ENCODE measurements around the gene PKN1.
A peak's percentile ranks its signal among the peaks of the same experiment; 100 is the strongest.
"Not testable (repeated sequence)": the region's sequence is repeated elsewhere in the genome, so short reads cannot be mapped to it uniquely, and the experiment has no call there.

Gene PKN1

DNA sequence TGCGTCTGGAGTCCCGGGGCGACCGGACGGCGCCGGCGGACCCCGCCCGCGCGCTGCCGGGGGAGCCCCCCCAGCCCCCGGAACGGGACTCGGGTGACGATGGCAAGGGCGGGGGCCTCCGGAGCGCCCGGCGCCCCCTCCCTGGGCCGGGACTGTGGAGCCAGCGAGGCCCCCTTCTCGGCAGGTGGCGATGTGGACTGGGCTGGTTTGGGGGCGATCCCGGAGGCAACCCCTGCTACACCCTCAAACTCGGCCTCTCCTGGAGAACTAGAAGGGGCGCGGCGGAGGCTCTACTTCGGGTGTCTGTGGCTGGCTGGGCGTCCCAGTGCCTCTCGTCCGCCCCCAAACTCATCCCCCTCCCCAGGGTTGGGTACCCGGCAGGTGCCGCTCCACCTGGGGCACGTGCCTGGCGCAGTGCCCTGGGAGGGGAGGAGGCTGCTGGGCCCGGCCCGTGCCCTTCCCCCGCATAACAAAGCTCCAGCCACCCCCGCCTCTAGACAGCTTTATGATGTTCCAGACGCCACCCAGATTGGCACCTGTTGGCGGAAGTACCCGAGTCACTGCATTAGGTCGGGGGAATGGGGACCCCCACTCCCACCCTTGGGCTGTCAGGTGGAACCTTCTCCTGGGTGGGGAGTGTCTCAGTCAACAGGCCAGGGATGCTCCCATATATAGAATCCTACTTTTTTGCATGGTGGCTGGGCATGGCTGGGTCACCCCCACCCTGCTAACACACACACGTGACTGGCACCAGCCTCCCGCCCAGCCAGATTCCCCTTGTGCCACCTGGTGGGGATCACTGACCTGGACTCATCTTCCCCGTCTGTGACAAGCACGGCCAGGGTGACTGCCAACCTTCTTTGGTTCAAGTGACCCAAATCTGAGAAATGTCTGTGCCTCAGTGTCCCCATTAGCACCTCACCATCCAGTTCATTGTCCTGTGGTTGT, 722 bp downstream of the PKN1 start:
- DNase-seq, result peak; percentile 74

DNA sequence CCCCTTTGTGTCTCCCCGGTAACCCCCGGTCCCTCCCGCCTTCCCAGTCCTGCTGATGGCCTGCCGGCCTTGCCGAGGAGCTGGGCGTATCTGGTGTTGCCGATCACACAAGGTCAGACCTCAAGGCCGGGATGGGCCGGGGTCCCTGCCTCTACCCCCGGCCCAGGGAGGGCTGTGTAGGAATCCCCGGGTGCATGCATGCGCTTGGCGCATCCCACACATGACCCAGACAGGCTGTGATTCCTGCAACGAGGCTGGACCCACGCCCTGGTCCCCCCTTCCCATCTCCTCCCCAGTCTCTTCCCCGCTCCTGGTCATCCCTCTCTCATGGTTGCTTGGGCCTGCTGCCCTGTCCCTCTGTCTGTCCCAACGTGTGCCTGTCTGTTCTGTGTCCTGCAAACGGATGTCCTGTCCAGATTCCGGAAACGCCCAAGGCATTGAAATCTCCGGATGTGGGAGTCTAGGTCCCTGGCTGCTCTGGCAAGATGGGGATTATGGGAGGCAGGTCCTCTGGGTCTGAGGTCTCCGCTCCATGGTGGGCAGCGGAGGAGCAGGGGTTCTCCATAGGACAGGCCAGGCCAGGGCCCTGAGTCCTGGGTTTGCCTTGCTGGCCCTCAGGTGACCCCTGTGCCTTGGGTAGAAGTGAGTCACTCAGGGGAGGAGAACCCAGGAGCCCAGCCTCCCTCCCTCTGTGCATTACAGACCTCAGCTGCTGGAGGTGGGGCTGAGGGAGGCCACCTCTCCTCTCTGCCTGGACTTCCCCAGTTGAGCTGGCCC, 1.6 kb downstream of the PKN1 start:
- no peak for DNase-seq

DNA sequence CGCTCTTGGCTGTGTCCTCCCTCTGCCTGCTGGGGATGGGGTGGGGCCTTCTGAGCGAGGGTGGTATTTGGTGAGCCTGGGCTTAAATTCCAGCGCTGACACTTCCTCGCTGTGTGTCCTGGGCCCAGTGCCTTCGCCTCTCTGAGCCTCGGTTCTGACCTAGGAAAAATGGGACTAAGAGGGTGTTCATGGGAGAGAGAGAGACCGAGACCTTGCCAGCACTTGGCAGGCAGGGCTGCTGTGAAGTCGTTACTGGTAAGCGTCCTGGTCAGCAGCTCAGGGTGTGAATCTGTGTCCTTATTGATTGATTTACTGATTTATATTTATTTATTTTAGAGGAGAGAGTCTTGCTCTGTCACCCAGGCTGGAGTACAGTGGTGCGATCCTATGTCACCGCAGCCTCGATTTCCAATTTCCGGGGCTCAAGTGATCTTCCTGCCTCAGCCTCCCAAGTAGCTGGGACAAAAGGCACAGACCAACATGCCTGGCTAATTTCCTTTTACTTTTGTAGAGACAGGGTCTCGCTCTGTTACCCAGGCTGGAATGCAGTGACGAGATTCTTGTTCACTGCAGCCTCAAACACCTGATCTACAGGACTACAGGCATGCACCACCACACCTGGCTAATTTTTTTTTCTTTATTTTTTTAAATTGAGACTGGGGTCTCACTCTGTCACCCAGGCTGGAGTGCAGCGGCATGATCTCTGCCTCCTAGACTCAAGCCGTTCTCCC, 2.4 kb downstream of the PKN1 start:
- DNase-seq, result no peak

DNA sequence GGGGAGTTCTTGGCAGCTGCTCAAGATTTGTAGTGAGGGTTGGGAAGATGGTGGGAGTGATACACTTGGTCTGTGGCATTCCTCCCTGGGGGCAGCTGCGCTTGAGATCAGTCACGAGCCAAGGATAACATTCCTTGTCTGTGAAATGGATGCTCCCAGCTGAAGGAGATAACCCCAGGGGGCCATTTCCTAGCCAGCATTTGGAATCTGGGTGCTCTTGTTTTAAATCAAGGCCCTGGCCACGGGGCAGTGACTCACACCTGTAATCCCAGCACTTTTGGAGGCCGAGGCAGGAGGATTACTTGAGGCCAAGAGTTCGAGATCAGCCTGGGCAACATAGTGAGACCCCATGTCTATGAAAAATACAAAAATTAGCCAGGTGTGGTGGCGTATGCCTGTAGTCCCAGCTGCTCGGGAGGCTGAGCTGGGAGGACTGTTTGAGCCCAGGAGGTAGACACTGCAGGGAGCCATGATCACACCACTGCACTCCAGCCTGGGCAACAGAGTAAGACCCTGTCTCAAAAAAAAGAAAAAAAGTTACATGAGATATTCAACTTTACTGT, 4.6 kb downstream of the PKN1 start:
- no peak for DNase-seq

DNA sequence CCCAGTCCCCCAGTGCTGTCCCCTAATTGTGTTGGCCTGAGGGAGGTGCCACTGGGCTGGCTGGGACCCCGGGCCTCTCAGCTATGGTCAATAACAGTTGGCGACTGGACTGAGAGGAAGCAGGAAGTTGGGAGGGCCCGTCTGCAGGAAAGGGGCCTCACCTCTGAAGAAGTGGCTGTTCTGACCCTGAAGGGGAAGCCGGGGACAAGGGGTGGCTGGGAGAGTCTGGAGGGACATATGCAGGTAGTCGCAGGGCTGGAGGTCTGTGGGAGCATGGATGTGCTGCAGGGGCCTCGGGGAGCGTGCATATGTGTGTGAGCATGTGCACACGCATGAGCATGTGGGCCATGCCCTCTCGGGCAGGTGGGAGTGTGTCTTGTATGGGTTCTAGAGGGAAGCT, 5.9 kb downstream of the PKN1 start:
- DNase-seq, result no peak

DNA sequence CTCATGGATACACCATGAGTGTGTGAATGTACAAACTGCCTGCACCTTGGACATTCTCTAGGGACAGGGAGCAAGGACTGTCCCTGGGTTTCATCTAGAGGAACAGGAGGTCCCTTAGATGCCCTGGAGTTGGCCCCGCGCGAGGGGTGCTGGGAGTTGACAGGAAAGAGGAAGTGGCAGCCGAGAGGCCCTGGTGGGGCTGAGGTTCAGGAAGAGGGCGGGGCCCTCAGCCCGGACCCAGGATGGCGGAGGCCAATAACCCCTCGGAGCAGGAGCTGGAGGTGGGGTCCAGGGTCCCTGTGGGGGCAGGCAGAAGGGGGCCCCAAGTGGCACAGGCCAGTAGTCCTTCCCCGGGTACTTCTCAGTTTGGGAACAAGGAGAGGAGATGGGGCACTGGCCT, 6.9 kb downstream of the PKN1 start:
- no peak for DNase-seq

DNA sequence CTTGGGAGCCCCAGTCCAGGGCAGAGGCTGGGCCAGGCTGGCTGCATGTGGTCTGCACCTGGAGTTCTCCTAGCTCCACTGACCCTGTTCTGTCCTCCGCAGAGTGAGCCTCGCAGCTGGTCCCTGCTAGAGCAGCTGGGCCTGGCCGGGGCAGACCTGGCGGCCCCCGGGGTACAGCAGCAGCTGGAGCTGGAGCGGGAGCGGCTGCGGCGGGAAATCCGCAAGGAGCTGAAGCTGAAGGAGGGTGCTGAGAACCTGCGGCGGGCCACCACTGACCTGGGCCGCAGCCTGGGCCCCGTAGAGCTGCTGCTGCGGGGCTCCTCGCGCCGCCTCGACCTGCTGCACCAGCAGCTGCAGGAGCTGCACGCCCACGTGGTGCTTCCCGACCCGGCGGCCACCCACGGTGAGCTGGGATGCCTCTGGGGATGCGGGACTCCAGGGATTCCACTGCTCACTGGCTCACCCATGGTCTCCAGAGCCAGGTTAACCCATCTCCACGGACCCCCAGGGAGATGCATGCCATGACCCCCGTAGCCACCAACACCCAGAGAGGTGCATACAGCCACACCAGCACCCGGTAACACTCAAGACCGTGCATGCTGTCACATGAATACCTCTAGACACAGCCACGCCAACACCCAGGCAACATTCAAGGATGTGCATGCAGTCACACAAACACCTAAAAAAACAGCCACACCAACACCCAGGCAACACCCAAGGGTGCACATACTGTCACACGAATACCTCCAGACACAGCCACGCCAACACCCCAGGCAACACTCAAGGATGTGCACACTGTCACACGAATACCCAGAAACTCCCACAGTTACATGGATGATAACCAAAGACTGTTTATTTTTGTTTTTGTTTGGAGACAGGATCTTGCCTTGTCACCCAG, 8.2 kb downstream of the PKN1 start:
- no peak for DNase-seq

DNA sequence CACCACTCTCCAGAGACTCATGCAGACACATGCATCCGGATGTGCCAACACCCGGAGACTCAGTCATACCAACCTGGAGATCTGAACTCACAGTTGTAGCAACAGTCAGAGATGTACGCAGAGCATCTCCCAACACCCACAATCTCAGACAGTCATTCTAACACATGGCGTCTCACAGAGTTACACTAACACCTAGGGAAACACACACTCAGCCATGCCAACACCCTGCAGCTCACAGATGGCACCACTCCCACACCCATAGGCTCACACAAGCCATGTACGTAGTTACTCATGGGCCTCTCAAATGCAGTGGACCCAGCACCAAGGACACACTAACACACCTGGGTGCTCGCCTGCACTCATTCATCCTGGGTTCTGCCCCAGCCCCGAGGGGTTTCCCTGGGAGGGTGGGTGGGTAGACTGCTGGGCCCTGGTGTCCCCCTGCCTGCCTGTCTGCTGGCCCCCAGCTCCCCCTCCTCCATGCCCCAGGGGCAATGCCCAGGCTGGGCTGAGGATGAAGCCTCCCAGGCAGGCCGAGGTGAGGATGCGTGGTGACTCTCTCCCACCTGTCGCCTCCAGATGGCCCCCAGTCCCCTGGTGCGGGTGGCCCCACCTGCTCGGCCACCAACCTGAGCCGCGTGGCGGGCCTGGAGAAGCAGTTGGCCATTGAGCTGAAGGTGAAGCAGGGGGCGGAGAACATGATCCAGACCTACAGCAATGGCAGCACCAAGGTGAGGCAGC, 10.0 kb downstream of the PKN1 start:
- DNase-seq, result no peak

DNA sequence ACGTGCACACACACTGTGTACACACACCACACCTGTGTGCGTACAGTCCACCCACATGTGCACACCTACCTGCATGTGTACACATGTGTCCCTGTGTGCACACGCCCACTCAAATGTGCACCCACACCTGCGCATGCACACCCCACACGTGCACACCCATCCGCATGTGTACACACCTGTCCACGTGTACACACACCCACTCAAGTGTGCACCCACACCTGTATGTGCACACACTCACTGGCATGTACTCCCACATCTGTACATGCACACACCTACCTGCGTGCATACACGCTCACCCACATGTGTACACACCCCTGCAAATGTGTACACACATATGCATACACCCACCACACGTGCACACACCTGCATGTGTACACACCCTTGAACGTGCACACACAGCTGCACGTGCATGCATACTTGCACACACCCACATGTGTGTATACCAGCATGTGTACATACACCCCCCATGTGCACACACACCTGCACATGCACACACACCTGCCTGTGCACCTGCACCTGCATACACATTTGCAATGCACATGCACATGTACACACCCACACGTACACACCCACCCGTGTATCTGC, 10.6 kb downstream of the PKN1 start:
- DNase-seq, result no peak

DNA sequence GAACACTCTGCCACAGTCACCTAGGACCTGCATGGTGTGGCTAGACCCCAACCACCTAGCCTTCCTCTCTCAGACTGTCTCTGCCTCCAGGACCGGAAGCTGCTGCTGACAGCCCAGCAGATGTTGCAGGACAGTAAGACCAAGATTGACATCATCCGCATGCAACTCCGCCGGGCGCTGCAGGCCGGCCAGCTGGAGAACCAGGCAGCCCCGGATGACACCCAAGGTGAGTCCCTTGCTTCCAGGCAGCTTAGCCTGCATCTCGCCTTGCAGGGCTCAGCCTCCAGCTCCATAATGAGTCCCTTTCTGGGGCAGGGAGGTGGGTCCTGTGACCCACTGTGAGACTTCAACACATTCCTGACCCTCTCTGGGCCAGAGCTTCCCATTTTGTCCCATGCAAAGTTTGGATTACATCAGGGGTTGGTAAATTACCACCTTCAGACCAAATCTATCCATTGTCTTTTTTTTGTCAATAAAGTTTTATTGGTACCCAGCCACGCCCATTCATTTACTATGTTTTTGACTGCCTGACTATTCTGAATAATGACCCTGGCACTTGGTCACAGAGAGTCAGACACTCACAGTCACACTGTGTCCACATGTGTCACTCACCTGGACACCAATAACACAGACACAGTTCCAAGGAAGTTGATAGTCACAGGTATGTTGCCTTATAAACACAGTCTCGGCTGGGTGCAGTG, 13.4 kb downstream of the PKN1 start:
- DNase-seq, result no peak

DNA sequence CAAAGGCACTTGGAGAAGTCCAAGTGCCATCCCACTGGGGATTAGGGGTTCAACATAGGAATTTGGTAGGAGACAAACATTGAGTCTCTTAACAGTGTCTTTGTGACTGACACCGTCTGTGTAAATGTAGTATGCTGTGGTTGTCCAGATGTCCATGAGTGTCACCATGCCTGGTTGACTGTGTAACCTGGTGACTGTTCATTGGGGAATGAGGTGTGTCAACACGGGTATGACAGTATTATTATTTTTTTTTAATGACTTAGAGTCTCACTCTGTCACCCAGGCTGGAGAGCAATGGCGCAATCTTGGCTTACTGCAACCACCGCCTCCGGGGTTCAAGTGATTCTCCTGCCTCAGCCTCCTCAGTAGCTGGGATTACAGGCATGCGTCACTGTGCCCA, 16.2 kb downstream of the PKN1 start:
- no peak for DNase-seq

DNA sequence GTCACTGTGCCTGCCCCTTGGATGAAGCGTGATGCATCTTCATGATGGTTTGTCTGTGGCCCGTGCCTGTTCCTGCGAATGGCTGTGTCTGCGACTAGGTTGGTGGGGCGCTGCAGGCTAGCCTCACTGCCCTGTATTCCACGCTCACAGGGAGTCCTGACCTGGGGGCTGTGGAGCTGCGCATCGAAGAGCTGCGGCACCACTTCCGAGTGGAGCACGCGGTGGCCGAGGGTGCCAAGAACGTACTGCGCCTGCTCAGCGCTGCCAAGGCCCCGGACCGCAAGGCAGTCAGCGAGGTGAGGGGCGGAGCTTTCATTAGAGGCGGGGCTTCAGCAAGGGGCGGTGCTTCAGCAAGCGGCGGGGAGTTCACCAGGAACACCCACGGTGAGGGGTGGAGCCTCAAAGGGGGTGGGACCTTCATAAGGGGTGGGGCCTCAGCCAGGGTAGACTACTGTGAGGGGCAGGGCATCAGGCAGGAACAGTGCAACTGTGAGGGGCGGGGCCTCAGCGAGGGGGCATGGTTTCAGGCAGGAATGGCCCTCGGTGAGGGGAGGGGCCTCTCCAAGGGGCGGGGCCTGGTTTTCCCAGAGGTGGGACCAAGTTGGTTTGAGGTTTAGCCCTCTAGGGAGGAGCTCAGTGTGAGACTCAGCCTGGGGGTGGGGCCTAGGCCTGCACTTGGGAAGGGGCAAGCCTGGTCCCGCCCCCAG, 17.2 kb downstream of the PKN1 start:
- peak; percentile 35 for DNase-seq

DNA sequence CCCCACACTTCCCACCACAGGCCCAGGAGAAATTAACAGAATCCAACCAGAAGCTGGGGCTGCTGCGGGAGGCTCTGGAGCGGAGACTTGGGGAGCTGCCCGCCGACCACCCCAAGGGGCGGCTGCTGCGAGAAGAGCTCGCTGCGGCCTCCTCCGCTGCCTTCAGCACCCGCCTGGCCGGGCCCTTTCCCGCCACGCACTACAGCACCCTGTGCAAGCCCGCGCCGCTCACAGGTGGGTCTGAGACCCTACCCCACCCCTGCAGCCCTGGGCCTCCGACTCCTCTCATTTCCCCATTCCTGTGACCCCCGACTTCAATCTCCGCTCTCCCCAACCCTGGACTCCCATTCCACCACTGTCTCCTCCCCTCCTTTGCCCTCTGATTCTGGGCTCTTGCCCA, 17.8 kb downstream of the PKN1 start:
- DNase-seq, result no peak

DNA sequence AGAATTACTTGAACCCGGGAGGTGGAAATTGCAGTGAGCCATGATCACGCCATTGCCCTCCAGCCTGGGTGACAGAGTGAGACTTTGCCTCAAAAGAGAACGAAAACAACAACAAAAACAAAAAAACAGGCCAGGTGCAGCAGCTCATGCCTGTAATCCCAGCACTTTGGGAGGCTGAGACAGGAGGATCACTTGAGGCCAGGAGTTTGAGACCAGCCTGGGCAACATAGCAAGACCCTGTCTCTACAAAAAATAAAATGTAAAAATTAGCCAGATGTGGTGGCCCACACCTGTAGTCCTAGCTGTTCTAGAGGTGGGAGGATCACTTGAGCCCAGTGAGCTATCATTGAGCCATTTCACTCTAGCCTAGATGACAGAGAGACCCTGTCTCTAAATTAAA, 19.2 kb downstream of the PKN1 start:
- not testable (repeated sequence) for DNase-seq

DNA sequence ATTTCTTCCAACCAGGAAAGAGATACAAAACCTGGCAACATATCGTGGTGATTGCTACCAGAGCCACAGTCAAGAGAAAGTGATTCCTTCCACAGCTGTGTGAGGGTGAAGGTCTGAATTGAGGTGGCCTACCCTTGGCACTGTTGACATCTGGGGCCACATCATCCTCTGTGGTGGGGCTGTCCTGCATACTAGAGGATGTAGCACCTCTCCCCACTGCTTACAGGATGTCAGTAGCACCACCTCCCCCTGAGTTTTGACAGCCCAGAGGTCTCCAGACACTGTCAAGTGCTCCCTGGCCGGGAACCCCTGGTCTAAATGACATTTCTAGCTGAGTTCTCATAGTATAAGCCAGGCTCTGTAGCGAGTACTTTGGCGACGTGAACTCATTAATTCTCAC, 26.6 kb downstream of the PKN1 start:
- no peak for DNase-seq

DNA sequence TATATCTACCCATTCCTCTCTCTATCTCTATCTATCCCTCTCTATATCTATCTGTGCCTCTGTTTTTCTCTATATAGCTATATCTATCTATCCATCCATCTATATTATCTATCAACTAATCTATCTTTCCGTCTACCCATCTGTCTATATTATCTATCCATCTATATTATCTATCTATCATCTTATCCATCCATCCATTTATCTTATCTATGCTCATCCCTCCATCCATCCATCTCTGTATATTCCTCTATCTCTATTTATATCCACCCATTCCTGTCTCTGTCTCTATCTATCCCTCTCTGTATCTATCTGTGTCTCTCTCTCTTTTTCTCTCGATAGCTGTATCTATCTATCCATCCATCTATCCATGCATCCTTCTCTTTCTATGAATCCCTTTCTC, 27.8 kb downstream of the PKN1 start:
- no peak for DNase-seq

DNA sequence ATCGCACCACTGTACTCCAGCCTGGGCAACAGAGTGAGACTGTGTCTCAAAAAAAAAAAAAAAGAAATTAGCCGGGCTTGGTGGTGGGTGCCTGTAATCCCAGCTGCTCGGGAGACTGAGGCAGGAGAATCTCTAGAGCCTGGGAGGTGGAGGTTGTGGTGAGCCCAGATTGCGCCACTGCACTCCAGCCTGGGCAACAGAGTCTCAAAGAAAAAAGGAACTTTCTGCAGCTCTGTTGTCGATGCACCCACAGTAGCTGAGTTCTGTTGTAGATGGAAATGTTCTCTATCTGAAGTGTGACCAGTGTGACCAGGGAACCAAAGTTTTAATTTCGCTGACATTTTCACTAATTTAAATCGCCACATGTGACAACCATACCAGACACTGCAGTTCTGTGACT, 29.3 kb downstream of the PKN1 start:
- not testable (repeated sequence) for DNase-seq

DNA sequence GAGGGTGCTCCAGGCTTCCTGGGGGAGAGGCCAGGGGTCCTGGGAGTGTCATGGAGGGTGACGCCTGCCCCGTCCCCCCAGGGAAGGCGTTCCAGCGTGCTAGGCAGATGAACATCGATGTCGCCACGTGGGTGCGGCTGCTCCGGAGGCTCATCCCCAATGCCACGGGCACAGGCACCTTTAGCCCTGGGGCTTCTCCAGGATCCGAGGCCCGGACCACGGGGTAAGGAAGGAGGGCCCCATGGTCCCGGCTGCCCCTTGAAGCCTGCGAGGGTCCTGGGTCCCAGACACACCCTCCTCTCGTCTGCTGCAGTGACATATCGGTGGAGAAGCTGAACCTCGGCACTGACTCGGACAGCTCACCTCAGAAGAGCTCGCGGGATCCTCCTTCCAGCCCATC, 30.6 kb downstream of the PKN1 start:
- DNase-seq, result no peak

DNA sequence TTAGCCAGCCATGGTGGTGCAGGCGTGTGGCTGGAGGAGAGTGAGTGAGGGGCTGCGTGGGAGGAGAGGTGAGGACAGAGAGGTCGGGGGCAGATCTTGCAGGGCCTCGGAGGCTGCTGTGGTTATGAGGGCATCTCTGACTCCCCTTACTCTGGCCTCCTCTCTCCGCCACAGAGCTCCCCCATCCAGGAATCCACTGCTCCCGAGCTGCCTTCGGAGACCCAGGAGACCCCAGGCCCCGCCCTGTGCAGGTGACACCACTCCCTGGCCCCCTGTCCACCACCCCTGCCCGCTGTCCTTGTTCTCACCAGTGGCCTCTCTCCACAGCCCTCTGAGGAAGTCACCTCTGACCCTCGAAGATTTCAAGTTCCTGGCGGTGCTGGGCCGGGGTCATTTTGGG, 34.3 kb downstream of the PKN1 start:
- DNase-seq, result no peak

DNA sequence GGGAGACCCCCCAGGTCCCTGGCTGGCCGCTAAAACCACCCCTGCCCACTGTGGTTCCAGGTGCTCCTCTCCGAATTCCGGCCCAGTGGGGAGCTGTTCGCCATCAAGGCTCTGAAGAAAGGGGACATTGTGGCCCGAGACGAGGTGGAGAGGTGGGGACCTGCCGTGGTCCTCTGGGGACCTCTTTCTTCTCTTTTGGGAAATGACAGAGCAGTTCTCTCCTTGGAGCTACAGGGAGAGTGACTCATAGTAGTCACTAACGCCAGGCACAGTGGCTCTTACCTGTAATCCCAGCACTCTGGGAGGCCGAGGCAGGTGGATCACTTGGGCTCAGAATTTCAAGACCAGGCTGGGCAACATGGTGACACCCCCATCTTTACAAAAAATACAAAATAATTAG, 34.7 kb downstream of the PKN1 start:
- no peak for DNase-seq
